Osteoblast (primary cell): ENCODE data around the gene SH2D4B. TPM values are rescaled to one million over a fixed set of nuclear protein-coding genes. Genes with fewer than 3 reads are reported as not detected.

Experiments used
- DNase-seq: peaks from one replicate; pipeline ENCODE4 v3.0.0; 2011; ENCODE audit warnings: low spot score, mixed read lengths; ENCODE audit not compliant: insufficient read length; ENCODE audit errors: missing footprints
- H2AFZ ChIP-seq: 2 replicates; pipeline ENCODE4 v1.6.0; 2011; ENCODE audit warnings: mild to moderate bottlenecking, low read length
- H3K27ac ChIP-seq: 2 replicates; pipeline ENCODE4 v1.5.1; 2011; ENCODE audit warnings: mild to moderate bottlenecking, low read depth, low read length, moderate library complexity
- H3K27me3 ChIP-seq: 2 replicates; pipeline ENCODE4 v1.6.0; 2012; ENCODE audit warnings: mild to moderate bottlenecking, control low read depth, inconsistent platforms, low read length, moderate library complexity; ENCODE audit not compliant: insufficient read depth
- H3K36me3 ChIP-seq: 2 replicates; pipeline ENCODE4 v1.5.1; 2011; ENCODE audit warnings: mild to moderate bottlenecking, low read length, control low read depth, moderate library complexity; ENCODE audit not compliant: insufficient read depth
- H3K4me1 ChIP-seq: 2 replicates; pipeline ENCODE4 v1.5.1; 2011; ENCODE audit warnings: mild to moderate bottlenecking, low read length, control low read depth, moderate library complexity; ENCODE audit not compliant: insufficient read depth
- H3K4me2 ChIP-seq: 2 replicates; pipeline ENCODE4 v1.6.0; 2011; ENCODE audit warnings: mild to moderate bottlenecking, low read length; ENCODE audit not compliant: insufficient read depth
- H3K4me3 ChIP-seq: fragments of 200-600 bp; sonication (generic); 3 replicates; pipeline ENCODE4 v1.5.1; 2012; ENCODE audit warnings: mild to moderate bottlenecking, low read length, inconsistent platforms; ENCODE audit not compliant: insufficient read depth
- H3K79me2 ChIP-seq: 2 replicates; pipeline ENCODE4 v1.6.0; 2012; ENCODE audit warnings: mild to moderate bottlenecking, low read length, control low read depth, inconsistent platforms; ENCODE audit not compliant: insufficient read depth
- H3K9me3 ChIP-seq: 2 replicates; pipeline ENCODE4 v1.5.1; 2011; ENCODE audit warnings: low read depth, low read length, control low read depth
- H4K20me1 ChIP-seq: 2 replicates; pipeline ENCODE4 v1.6.0; 2012; ENCODE audit warnings: mild to moderate bottlenecking, low read length, control low read depth; ENCODE audit not compliant: insufficient read depth
- total RNA-seq: library from RNA; depleted of rRNA; stranded (reverse); fragments of >200 nt; gene quantifications from 2 replicates; pipeline ENCODE4 v1.2.3, GENCODE V29; 2012
- TF ChIP-seq, protein P1 (sequence below): IDR thresholded peaks from 2 replicates; pipeline ENCODE4 v1.5.1; 2011; ENCODE audit warnings: mild to moderate bottlenecking, low read depth, low read length, moderate library complexity; ENCODE audit errors: extremely low read depth

The SH2D4B gene
- total RNA-seq, 1 donor = under 0.01 TPM

DNA sequence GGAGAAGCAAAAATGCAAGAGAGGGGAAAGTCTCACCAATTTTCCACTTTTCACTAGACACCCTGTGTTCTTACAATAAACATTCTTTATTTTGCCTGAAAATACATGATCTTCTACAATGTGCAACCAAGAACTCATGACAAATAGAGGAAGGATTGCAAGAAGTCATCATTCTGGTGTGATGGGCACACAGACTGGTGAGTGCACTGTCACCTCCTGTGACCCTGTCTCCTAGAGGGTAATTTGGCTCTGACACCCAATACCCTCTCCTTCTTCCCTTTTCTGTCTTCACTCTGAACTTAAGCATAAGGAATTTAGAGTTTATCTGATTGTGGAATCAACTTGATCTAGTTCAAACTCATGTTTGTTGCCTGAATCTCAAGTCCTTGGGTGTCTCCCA, 153.7 kb downstream of the SH2D4B start:
- no peak overlapping the region for H3K4me2 ChIP-seq
- H3K36me3 ChIP-seq = no peaks in the 10 kb centered on the region
- H3K4me3 ChIP-seq = no peak overlapping the region
- no peaks in the 10 kb centered on the region for H3K9me3 ChIP-seq
- TF ChIP-seq, protein P1, sequence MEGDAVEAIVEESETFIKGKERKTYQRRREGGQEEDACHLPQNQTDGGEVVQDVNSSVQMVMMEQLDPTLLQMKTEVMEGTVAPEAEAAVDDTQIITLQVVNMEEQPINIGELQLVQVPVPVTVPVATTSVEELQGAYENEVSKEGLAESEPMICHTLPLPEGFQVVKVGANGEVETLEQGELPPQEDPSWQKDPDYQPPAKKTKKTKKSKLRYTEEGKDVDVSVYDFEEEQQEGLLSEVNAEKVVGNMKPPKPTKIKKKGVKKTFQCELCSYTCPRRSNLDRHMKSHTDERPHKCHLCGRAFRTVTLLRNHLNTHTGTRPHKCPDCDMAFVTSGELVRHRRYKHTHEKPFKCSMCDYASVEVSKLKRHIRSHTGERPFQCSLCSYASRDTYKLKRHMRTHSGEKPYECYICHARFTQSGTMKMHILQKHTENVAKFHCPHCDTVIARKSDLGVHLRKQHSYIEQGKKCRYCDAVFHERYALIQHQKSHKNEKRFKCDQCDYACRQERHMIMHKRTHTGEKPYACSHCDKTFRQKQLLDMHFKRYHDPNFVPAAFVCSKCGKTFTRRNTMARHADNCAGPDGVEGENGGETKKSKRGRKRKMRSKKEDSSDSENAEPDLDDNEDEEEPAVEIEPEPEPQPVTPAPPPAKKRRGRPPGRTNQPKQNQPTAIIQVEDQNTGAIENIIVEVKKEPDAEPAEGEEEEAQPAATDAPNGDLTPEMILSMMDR = no peak
- H3K27ac ChIP-seq = no peak overlapping the region
- no peak for DNase-seq
- H2AFZ ChIP-seq = no peak overlapping the region
- H4K20me1 ChIP-seq = no peaks in the 10 kb centered on the region
- H3K4me1 ChIP-seq = no peaks in the 10 kb centered on the region
- H3K27me3 ChIP-seq = no peaks in the 10 kb centered on the region
- no peaks in the 10 kb centered on the region for H3K79me2 ChIP-seq

DNA sequence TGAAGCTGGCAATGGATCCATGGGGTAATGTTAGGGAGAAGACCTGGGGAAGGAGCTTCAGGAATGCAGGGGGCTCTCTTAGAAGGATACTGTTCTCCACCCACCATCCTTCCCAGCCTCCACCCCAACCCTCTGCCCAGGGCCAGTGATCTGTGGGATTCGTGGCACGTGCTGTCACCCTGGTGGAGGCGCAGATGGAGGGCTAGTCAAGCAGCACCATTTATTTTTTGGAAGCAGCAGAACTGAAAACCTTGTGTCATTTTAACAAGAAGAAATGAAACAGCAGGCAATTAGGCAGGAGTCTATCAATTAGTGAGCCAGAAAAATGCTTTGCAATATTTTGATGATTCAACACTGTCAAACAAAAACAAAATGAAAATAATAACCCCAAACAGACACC, 155.9 kb downstream of the SH2D4B start:
- Histone ChIP-seq H3K27ac (no peak overlapping the region), H3K4me3 (no peak overlapping the region), H3K4me2 (no peak overlapping the region), H2AFZ (no peak overlapping the region), H4K20me1 (no peaks in the 10 kb centered on the region), H3K4me1 (no peaks in the 10 kb centered on the region), H3K9me3 (no peaks in the 10 kb centered on the region), H3K36me3 (no peaks in the 10 kb centered on the region), H3K79me2 (no peaks in the 10 kb centered on the region), H3K27me3 (no peaks in the 10 kb centered on the region)
- no peak for DNase-seq
- TF ChIP-seq, protein P1 = no peak

DNA sequence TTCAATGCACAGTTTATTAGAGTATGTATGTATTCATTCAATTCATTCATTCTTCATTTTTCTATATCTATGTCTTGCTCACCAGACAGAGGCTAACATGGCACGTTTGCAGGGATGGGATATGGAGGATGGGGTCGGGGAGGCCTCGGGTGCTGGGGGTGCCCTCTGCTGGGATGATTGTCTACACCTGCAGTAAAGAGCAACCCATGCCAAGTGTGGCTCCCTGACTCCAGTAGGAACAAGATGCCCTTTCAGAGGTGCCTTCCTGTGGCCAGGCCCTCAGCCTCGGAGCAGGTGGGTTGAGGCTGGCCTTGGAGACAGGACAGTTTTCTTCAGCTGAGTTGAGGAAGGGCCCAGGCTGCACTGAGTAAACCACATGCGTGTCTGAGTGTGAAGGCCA, 157.2 kb downstream of the SH2D4B start:
- Histone ChIP-seq H3K4me2 (no peak overlapping the region), H3K4me1 (no peaks in the 10 kb centered on the region), H3K27me3 (no peaks in the 10 kb centered on the region), H3K36me3 (no peaks in the 10 kb centered on the region), H3K79me2 (no peaks in the 10 kb centered on the region), H3K4me3 (no peak overlapping the region), H3K9me3 (no peaks in the 10 kb centered on the region), H2AFZ (no peak overlapping the region), H4K20me1 (no peaks in the 10 kb centered on the region), H3K27ac (no peak overlapping the region)
- TF ChIP-seq, protein P1 = no peak
- DNase-seq = no peak

Other genes starting within 250 kb of the SH2D4B start
- not detected in 2 replicates for gene MAT1A, start 248.2 kb upstream of the SH2D4B start, total RNA-seq
- not detected in 2 replicates for gene DYDC1, start 181.1 kb upstream of the SH2D4B start, total RNA-seq
- not detected in 2 replicates for gene DYDC2, start 181.1 kb upstream of the SH2D4B start, total RNA-seq
- gene PRXL2A, start 129.4 kb upstream of the SH2D4B start, total RNA-seq = 5.1 and 5.9 TPM in 2 replicates
- 19.2 and 23.9 TPM in 2 replicates for gene TSPAN14, start 83.6 kb upstream of the SH2D4B start, total RNA-seq